Hepatocyte (in vitro differentiated cells): Measurements from ENCODE around the gene PI4K2A. TPM values are rescaled to one million over a fixed set of nuclear protein-coding genes. Genes with fewer than 3 reads are reported as not detected.

Experiments used
- DNase-seq: peaks from one replicate; pipeline ENCODE4 v3.0.0-alpha.2; 2016; ENCODE audit warnings: low spot score
- H2AFZ ChIP-seq: fragments of 200-600 bp; sonication (generic); 2 replicates; pipeline ENCODE4 v1.6.0; 2016; ENCODE audit warnings: antibody characterized with exemption, mild to moderate bottlenecking
- H3K27ac ChIP-seq: fragments of 200-600 bp; sonication (generic); 2 replicates; pipeline ENCODE4 v1.5.1; 2016; ENCODE audit warnings: mild to moderate bottlenecking
- H3K27me3 ChIP-seq: fragments of 200-600 bp; sonication (generic); 2 replicates; pipeline ENCODE4 v1.6.1; 2016
- H3K36me3 ChIP-seq: fragments of 200-600 bp; sonication (generic); replicated peaks from 2 replicates; pipeline ENCODE4 v1.5.1; 2016; ENCODE audit warnings: low read depth; ENCODE audit not compliant: insufficient read depth
- H3K4me1 ChIP-seq: fragments of 200-600 bp; sonication (generic); 2 replicates; pipeline ENCODE4 v1.5.1; 2016; ENCODE audit warnings: mild to moderate bottlenecking, moderate library complexity; ENCODE audit not compliant: insufficient read depth
- H3K4me2 ChIP-seq: fragments of 200-600 bp; sonication (generic); 2 replicates; pipeline ENCODE4 v1.6.0; 2016
- H3K4me3 ChIP-seq: fragments of 200-600 bp; sonication (generic); 2 replicates; pipeline ENCODE4 v1.5.1; 2016; ENCODE audit warnings: mild to moderate bottlenecking
- H3K79me2 ChIP-seq: fragments of 200-600 bp; sonication (generic); 2 replicates; pipeline ENCODE4 v1.6.0; 2017; ENCODE audit warnings: mild to moderate bottlenecking
- H3K9me2 ChIP-seq: fragments of 200-600 bp; sonication (generic); replicated peaks from 2 replicates; pipeline ENCODE4 v1.6.0; 2017; ENCODE audit warnings: mild to moderate bottlenecking; ENCODE audit not compliant: insufficient read depth
- H3K9me3 ChIP-seq: fragments of 200-600 bp; sonication (generic); 2 replicates; pipeline ENCODE4 v1.5.1; 2016; ENCODE audit warnings: low read depth, mild to moderate bottlenecking
- H4K20me1 ChIP-seq: fragments of 200-600 bp; sonication (generic); 2 replicates; pipeline ENCODE4 v1.6.0; 2016; ENCODE audit warnings: mild to moderate bottlenecking; ENCODE audit not compliant: insufficient read depth, poor library complexity, severe bottlenecking
- EZH2 ChIP-seq: fragments of 200-600 bp; sonication (generic); IDR thresholded peaks from 2 replicates; pipeline ENCODE4 v1.6.1; 2016; ENCODE audit warnings: antibody characterized with exemption, mild to moderate bottlenecking, borderline replicate concordance
- EZH2phosphoT487 ChIP-seq: fragments of 200-600 bp; sonication (generic); IDR thresholded peaks from one replicate; pipeline ENCODE4 v1.6.1; 2018; ENCODE audit warnings: antibody characterized with exemption, mild to moderate bottlenecking, low read depth, moderate library complexity; ENCODE audit not compliant: unreplicated experiment, severe bottlenecking
- whole genome bisulfite sequencing: methylation state at CpG from one replicate; pipeline ENCODE4 v1.1.6; 2016; ENCODE audit warnings: low lambda C conversion rate; ENCODE audit errors: missing lambda C conversion rate; 5-methylcytosine and 5-hydroxymethylcytosine counted together
- polyA plus RNA-seq: library from polyadenylated mRNA; unstranded; fragments of >200 nt; fragmentation: Nextera tagmentation; extraction: Ambion mirVana; gene quantifications from 2 replicates; pipeline ENCODE4 v1.2.1, GENCODE V29; 2016
- total RNA-seq: library from RNA; depleted of rRNA; stranded (reverse); fragments of >200 nt; gene quantifications from 2 replicates; pipeline ENCODE4 v1.2.3, GENCODE V29; 2014
- TF ChIP-seq, protein P1 (sequence below): fragments of 200-600 bp; sonication (generic); IDR thresholded peaks from 2 replicates; pipeline ENCODE4 v1.5.1; 2016; ENCODE audit warnings: antibody characterized with exemption, mild to moderate bottlenecking; ENCODE audit not compliant: poor library complexity

The PI4K2A gene
- total and polyA plus RNA-seq, 2 experiments from 2014 or later: 22.4 to 25.9 TPM

DNA sequence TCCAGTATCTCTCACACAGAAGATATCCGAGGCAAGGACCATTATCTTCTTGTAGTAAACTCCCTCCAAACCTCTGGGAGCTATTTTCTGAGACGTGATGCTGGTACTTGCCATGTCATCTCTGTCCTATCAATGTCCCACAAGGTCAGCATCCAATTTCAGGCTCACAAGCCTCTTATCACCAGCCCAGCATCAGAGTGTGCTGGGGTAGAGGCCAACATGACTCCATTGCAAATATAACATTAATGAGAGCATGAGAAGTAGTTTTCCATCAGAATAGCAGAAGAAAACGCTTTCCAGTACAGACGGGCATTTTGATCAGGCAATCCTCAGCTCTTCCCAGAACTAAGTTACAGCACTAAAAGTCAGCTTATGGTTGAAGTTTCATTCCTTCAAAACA is 12.7 kb upstream of the PI4K2A start:
- H3K36me3 ChIP-seq: no peaks in the 10 kb centered on the region
- TF ChIP-seq EZH2phosphoT487 (no peak), EZH2 (no peak)
- TF ChIP-seq, protein P1, sequence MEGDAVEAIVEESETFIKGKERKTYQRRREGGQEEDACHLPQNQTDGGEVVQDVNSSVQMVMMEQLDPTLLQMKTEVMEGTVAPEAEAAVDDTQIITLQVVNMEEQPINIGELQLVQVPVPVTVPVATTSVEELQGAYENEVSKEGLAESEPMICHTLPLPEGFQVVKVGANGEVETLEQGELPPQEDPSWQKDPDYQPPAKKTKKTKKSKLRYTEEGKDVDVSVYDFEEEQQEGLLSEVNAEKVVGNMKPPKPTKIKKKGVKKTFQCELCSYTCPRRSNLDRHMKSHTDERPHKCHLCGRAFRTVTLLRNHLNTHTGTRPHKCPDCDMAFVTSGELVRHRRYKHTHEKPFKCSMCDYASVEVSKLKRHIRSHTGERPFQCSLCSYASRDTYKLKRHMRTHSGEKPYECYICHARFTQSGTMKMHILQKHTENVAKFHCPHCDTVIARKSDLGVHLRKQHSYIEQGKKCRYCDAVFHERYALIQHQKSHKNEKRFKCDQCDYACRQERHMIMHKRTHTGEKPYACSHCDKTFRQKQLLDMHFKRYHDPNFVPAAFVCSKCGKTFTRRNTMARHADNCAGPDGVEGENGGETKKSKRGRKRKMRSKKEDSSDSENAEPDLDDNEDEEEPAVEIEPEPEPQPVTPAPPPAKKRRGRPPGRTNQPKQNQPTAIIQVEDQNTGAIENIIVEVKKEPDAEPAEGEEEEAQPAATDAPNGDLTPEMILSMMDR: no peak
- H3K9me2 ChIP-seq: no peaks in the 10 kb centered on the region
- DNase-seq: no peak
- 78% methylated on average over 4 of the region's 4 CpGs for WGBS
- peaks cover 14% of the 10 kb centered on the region for H3K79me2 ChIP-seq
- no peak overlapping the region for H3K27ac ChIP-seq
- no peak overlapping the region for H3K4me2 ChIP-seq
- H3K27me3 ChIP-seq: no peaks in the 10 kb centered on the region
- H3K4me1 ChIP-seq: no peaks in the 10 kb centered on the region
- H3K4me3 ChIP-seq: no peak overlapping the region
- H4K20me1 ChIP-seq: no peaks in the 10 kb centered on the region
- no peaks in the 10 kb centered on the region for H3K9me3 ChIP-seq
- H2AFZ ChIP-seq: no peak overlapping the region

DNA sequence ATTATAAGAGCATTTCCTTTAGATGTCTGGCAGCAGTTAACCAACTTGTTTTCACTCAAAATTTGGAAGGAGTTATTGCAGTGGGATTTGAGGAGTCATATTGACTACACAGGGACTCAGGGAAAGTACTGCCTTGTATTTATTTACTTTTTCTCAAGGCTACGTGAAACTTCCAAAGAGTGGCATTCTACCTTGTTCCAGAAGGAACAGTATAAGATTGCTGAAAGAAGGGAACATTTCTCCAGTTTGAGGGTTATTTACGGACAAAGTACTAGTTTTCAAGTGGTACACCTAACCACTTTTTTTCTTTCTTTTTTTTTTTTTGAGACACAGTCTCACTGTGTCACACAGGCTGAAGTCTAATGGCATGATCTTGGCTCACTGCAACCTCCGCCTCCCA is 12.2 kb upstream of the PI4K2A start:
- H2AFZ ChIP-seq: no peak overlapping the region
- H3K4me2 ChIP-seq: no peak overlapping the region
- 81% methylated on average over 3 of the region's 3 CpGs for WGBS
- peaks cover 14% of the 10 kb centered on the region for H3K79me2 ChIP-seq
- no peak overlapping the region for H3K27ac ChIP-seq
- H3K4me1 ChIP-seq: no peaks in the 10 kb centered on the region
- H3K9me2 ChIP-seq: no peaks in the 10 kb centered on the region
- H3K9me3 ChIP-seq: no peaks in the 10 kb centered on the region
- no peak for TF ChIP-seq EZH2
- TF ChIP-seq, protein P1: no peak
- TF ChIP-seq EZH2phosphoT487: no peak
- no peak overlapping the region for H3K4me3 ChIP-seq
- DNase-seq: no peak
- no peaks in the 10 kb centered on the region for H3K36me3 ChIP-seq
- H3K27me3 ChIP-seq: no peaks in the 10 kb centered on the region
- no peaks in the 10 kb centered on the region for H4K20me1 ChIP-seq

- H3K79me2 ChIP-seq: peaks cover 14% of the 10 kb centered on the region
- no peak overlapping the region for H3K4me2 ChIP-seq
- 100% methylated on average over 5 of the region's 5 CpGs for WGBS
- no peak overlapping the region for H3K27ac ChIP-seq
- DNase-seq: no peak
- H3K36me3 ChIP-seq: no peaks in the 10 kb centered on the region
- H4K20me1 ChIP-seq: no peaks in the 10 kb centered on the region
- H3K27me3 ChIP-seq: no peaks in the 10 kb centered on the region
- no peak overlapping the region for H3K4me3 ChIP-seq
- no peaks in the 10 kb centered on the region for H3K9me3 ChIP-seq
- H2AFZ ChIP-seq: no peak overlapping the region
- TF ChIP-seq EZH2 (no peak), EZH2phosphoT487 (no peak)
- TF ChIP-seq, protein P1: no peak
- H3K4me1 ChIP-seq: no peaks in the 10 kb centered on the region
- no peaks in the 10 kb centered on the region for H3K9me2 ChIP-seq
Measured at GRCh38 chr10:97629289-97629688, 11.2 kb upstream of the PI4K2A start.

DNA sequence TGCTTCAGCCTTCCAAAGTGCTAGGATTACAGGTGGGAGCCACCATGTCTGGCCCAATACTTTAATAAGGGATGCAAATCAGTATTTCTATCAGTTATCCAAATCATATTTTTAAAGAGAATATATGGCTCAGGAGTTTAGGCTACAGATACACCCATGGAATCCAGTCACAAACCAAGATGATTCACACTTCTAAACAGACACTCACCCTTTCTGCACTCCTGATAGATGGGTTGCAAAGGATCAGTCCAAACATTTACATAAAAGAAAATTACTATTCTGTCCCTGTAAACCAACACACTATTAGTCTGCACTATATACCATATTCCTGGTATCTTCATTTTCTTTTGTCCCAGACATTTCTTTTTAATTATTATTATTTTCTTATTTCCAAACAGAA is 9.4 kb upstream of the PI4K2A start:
- TF ChIP-seq, protein P1: no peak
- TF ChIP-seq EZH2phosphoT487 (no peak), EZH2 (no peak)
- H4K20me1 ChIP-seq: no peaks in the 10 kb centered on the region
- no peak overlapping the region for H3K4me3 ChIP-seq
- no peak for DNase-seq
- peaks cover 14% of the 10 kb centered on the region for H3K79me2 ChIP-seq
- H3K9me3 ChIP-seq: no peaks in the 10 kb centered on the region
- H3K9me2 ChIP-seq: no peaks in the 10 kb centered on the region
- H3K36me3 ChIP-seq: no peaks in the 10 kb centered on the region
- H3K27ac ChIP-seq: no peak overlapping the region
- H2AFZ ChIP-seq: no peak overlapping the region
- H3K4me1 ChIP-seq: no peaks in the 10 kb centered on the region
- no peaks in the 10 kb centered on the region for H3K27me3 ChIP-seq
- H3K4me2 ChIP-seq: no peak overlapping the region
